H1 (cell line): ENCODE measurements around the gene CFB. TPM values are rescaled to one million over a fixed set of nuclear protein-coding genes. Genes with fewer than 3 reads are reported as not detected.

Experiments
- CTCF ChIA-PET: fragments of 300-600 bp; sonication (Branson Sonifier 250); formaldehyde crosslinking; loops from one replicate; lab custom pipeline; 2021; ENCODE audit not compliant: partially characterized antibody; lab: Charles Lee
- POLR2A ChIA-PET: fragments of 300-600 bp; sonication (Branson Sonifier 250); formaldehyde crosslinking; loops from one replicate; lab custom pipeline; 2021; ENCODE audit warnings: inconsistent platforms; ENCODE audit not compliant: partially characterized antibody; lab: Charles Lee
- DNase-seq, 2 experiments: peaks; one replicate each; pipeline versions ENCODE4 v3.0.0 to v3.0.0-alpha.2; 2010 to 2022; ENCODE audit warnings: low spot score in 2 of 2, low read depth in 1 of 2, mixed read lengths in 1 of 2
- FAIRE-seq: peaks from 2 replicates; lab custom pipeline; 2011; peaks lifted over from hg19 to GRCh38; lab: Jason Lieb, UNC
- H2AFZ ChIP-seq: 2 replicates; pipeline ENCODE4 v1.8.1; 2012; ENCODE audit warnings: low read length, inconsistent platforms
- H2AK5ac ChIP-seq: 2 replicates; pipeline ENCODE4 v1.6.1; 2013; ENCODE audit warnings: low read depth, low read length
- H2BK120ac ChIP-seq: replicated peaks from 2 replicates; pipeline ENCODE3; 2013; ENCODE audit warnings: low read depth, low read length, inconsistent platforms
- H2BK12ac ChIP-seq: 2 replicates; pipeline ENCODE4 v1.6.1; 2013; ENCODE audit warnings: low read depth, low read length
- H2BK15ac ChIP-seq: 2 replicates; pipeline ENCODE4 v1.6.1; 2013; ENCODE audit warnings: low read length
- H2BK20ac ChIP-seq: 2 replicates; pipeline ENCODE4 v1.6.1; 2013; ENCODE audit warnings: low read length
- H2BK5ac ChIP-seq: 2 replicates; pipeline ENCODE4 v1.6.1; 2013; ENCODE audit warnings: low read depth, low read length
- H3K14ac ChIP-seq: 2 replicates; pipeline ENCODE4 v1.6.1; 2013; ENCODE audit warnings: inconsistent platforms; ENCODE audit not compliant: insufficient read length
- H3K18ac ChIP-seq: 2 replicates; pipeline ENCODE4 v1.6.1; 2013; ENCODE audit warnings: low read length; ENCODE audit errors: extremely low read depth
- H3K23ac ChIP-seq: 2 replicates; pipeline ENCODE4 v1.6.1; 2013; ENCODE audit warnings: inconsistent platforms; ENCODE audit not compliant: insufficient read length
- H3K23me2 ChIP-seq: 2 replicates; pipeline ENCODE4 v1.6.1; 2013; ENCODE audit warnings: low read depth, low read length
- H3K27ac ChIP-seq: 2 replicates; pipeline ENCODE4 v1.6.1; 2011; ENCODE audit warnings: low read depth, low read length, inconsistent platforms
- H3K27me3 ChIP-seq, 4 experiments: replicated peaks in 1 of 4; 1 replicate in 1 of 4; 2 replicates in 3 of 4; pipeline versions ENCODE4 v1.6.1 to v1.8.1; 2011 to 2013; ENCODE audit warnings: low read length in 3 of 4, mild to moderate bottlenecking in 3 of 4, inconsistent platforms in 2 of 4, mixed read lengths in 2 of 4, moderate library complexity in 1 of 4; ENCODE audit not compliant: control insufficient read depth in 3 of 4, insufficient read depth in 3 of 4; ENCODE audit errors: extremely low read depth in 1 of 4
- H3K36me3 ChIP-seq, 4 experiments: 2 replicates each; pipeline versions ENCODE4 v1.6.1 to v1.8.1; 2011 to 2013; ENCODE audit warnings: mild to moderate bottlenecking in 4 of 4, low read length in 3 of 4, moderate library complexity in 2 of 4, control low read depth in 1 of 4, inconsistent platforms in 1 of 4; ENCODE audit not compliant: insufficient read depth in 4 of 4, control insufficient read depth in 2 of 4
- H3K4ac ChIP-seq: replicated peaks from 2 replicates; pipeline ENCODE3; 2013; ENCODE audit warnings: low read length, low read depth, mixed read lengths, inconsistent platforms; ENCODE audit not compliant: insufficient read length
- H3K4me1 ChIP-seq, 4 experiments: replicated peaks in 1 of 4; 1 replicate in 1 of 4; 2 replicates in 3 of 4; pipeline versions ENCODE4 v1.6.1 to v1.8.1; 2011 to 2013; ENCODE audit warnings: low read length in 3 of 4, inconsistent platforms in 2 of 4, mixed read lengths in 1 of 4; ENCODE audit not compliant: insufficient read depth in 4 of 4, control insufficient read depth in 3 of 4
- H3K4me2 ChIP-seq, 2 experiments: 2 replicates each; pipeline versions ENCODE4 v1.6.1 to v1.8.1; 2011 to 2013; ENCODE audit warnings: low read depth in 2 of 2, low read length in 2 of 2, control low read depth in 1 of 2, inconsistent platforms in 1 of 2, mild to moderate bottlenecking in 1 of 2; ENCODE audit not compliant: insufficient read depth in 1 of 2
- H3K4me3 ChIP-seq, 4 experiments: fragments of 200-600, 300-600 bp in 1 of 4; sonication (generic), shearing (Covaris generic), sonication (Bioruptor Twin) in 1 of 4; 2 replicates each; pipeline versions ENCODE4 v1.5.1 to v1.8.1; 2011 to 2016; ENCODE audit warnings: low read length in 4 of 4, low read depth in 3 of 4, control low read depth in 2 of 4, inconsistent platforms in 2 of 4, mild to moderate bottlenecking in 2 of 4, mixed read lengths in 1 of 4, moderate library complexity in 1 of 4; ENCODE audit not compliant: insufficient read depth in 2 of 4; ENCODE audit errors: extremely low read depth in 1 of 4
- H3K56ac ChIP-seq: replicated peaks from 2 replicates; pipeline ENCODE3; 2013; ENCODE audit warnings: low read depth, mild to moderate bottlenecking, mixed read lengths, low read length, inconsistent platforms; ENCODE audit not compliant: insufficient read length
- H3K79me1 ChIP-seq: 2 replicates; pipeline ENCODE4 v1.6.1; 2013; ENCODE audit warnings: low read depth, low read length, control low read depth
- H3K79me2 ChIP-seq, 2 experiments: 2 replicates each; pipeline versions ENCODE4 v1.6.1 to v1.8.1; 2012 to 2013; ENCODE audit warnings: low read length in 2 of 2, mild to moderate bottlenecking in 2 of 2, inconsistent platforms in 1 of 2; ENCODE audit not compliant: insufficient read depth in 2 of 2, control insufficient read depth in 1 of 2
- H3K9ac ChIP-seq, 4 experiments: replicated peaks in 1 of 4; 1 replicate in 1 of 4; 2 replicates in 3 of 4; pipeline versions ENCODE4 v1.6.1 to v1.8.1; 2011 to 2013; ENCODE audit warnings: low read depth in 3 of 4, low read length in 3 of 4, control low read depth in 2 of 4, mild to moderate bottlenecking in 2 of 4, moderate library complexity in 2 of 4, inconsistent platforms in 1 of 4; ENCODE audit errors: extremely low read depth in 1 of 4
- H3K9me3 ChIP-seq, 2 experiments: 2 replicates each; pipeline versions ENCODE4 v1.6.1 to v1.8.1; 2012 to 2013; ENCODE audit warnings: mild to moderate bottlenecking in 2 of 2, moderate library complexity in 2 of 2, control low read depth in 1 of 2, inconsistent platforms in 1 of 2, low read depth in 1 of 2, low read length in 1 of 2, mixed read lengths in 1 of 2; ENCODE audit not compliant: insufficient read depth in 2 of 2
- H4K20me1 ChIP-seq, 2 experiments: replicated peaks in 1 of 2; 2 replicates each; pipeline versions ENCODE3 to v1.8.1; 2011 to 2013; ENCODE audit warnings: inconsistent platforms in 2 of 2, low read length in 2 of 2, mild to moderate bottlenecking in 1 of 2; ENCODE audit not compliant: insufficient read depth in 2 of 2, control insufficient read depth in 1 of 2
- H4K5ac ChIP-seq: 2 replicates; pipeline ENCODE4 v1.6.1; 2013; ENCODE audit warnings: low read length, low read depth, mixed read lengths, inconsistent platforms; ENCODE audit not compliant: insufficient read length
- H4K8ac ChIP-seq: 2 replicates; pipeline ENCODE4 v1.8.0; 2013; ENCODE audit warnings: mild to moderate bottlenecking, moderate library complexity, low read length, inconsistent platforms; ENCODE audit not compliant: insufficient read depth; ENCODE audit errors: extremely low read depth
- H4K91ac ChIP-seq: replicated peaks from 2 replicates; pipeline ENCODE3; 2013; ENCODE audit warnings: low read length, mixed read lengths, inconsistent platforms; ENCODE audit not compliant: insufficient read length
- CBX8 ChIP-seq: fragments of 300-800, 300-1000 bp; sonication (generic); IDR thresholded peaks from 2 replicates; pipeline ENCODE4 v1.7.1; 2016; ENCODE audit warnings: low read depth, low read length, borderline replicate concordance
- CREB1 ChIP-seq: IDR thresholded peaks from 2 replicates; pipeline ENCODE4 v1.6.1; 2012; ENCODE audit warnings: inconsistent platforms
- FOSL1 ChIP-seq: IDR thresholded peaks from 2 replicates; pipeline ENCODE4 v1.6.1; 2011; ENCODE audit warnings: mild to moderate bottlenecking, low read depth, low read length, moderate library complexity; ENCODE audit not compliant: insufficient read depth
- HDAC2 ChIP-seq, 2 experiments: fragments of 300-600 bp in 1 of 2; sonication (generic) in 1 of 2; IDR thresholded peaks; 2 replicates each; pipeline ENCODE4 v1.6.1; 2011 to 2012; ENCODE audit warnings: low read depth in 2 of 2, low read length in 2 of 2, mild to moderate bottlenecking in 2 of 2, moderate library complexity in 2 of 2, borderline replicate concordance in 1 of 2, inconsistent platforms in 1 of 2
- JUND ChIP-seq: IDR thresholded peaks from 2 replicates; pipeline ENCODE4 v1.6.1; 2011; ENCODE audit warnings: mild to moderate bottlenecking, improper control_type of control experiment, low read length
- PHF8 ChIP-seq: fragments of 200-600 bp; sonication (generic); conservative IDR thresholded peaks from 2 replicates; pipeline ENCODE4 v1.7.1; 2012; ENCODE audit warnings: low read depth, mild to moderate bottlenecking, inconsistent platforms, low read length, moderate library complexity
- SP2 ChIP-seq: IDR thresholded peaks from 2 replicates; pipeline ENCODE4 v1.6.1; 2012; ENCODE audit warnings: mild to moderate bottlenecking, low read length, inconsistent platforms
- TAF1 ChIP-seq: IDR thresholded peaks from 2 replicates; pipeline ENCODE4 v1.6.1; 2011; ENCODE audit warnings: mild to moderate bottlenecking, low read depth, low read length
- TAF7 ChIP-seq: optimal IDR thresholded peaks from 2 replicates; pipeline ENCODE3; 2011; ENCODE audit warnings: low read depth, mild to moderate bottlenecking, inconsistent platforms, low read length, moderate library complexity, borderline replicate concordance
- WGBS, 2 experiments: shearing (Covaris generic) in 1 of 2; methylation state at CpG; one replicate each; pipeline versions ENCODE4 v1.1.6 to v1.1.7; 2013 to 2015; ENCODE audit warnings: low lambda C conversion rate in 2 of 2, mixed read lengths in 2 of 2, inconsistent platforms in 1 of 2, low coverage in 1 of 2, missing lambda C conversion rate in 1 of 2; ENCODE audit not compliant: insufficient replicate concordance in 2 of 2, insufficient coverage in 1 of 2, insufficient read length in 1 of 2; ENCODE audit errors: extremely low coverage in 1 of 2, missing lambda C conversion rate in 1 of 2; 5-methylcytosine and 5-hydroxymethylcytosine counted together
- long read RNA-seq, 2 experiments: library from RNA in 1 of 2; library from capped mRNA in 1 of 2; stranded (forward); transcript quantifications; one replicate each; pipeline ENCODE4 v2.0.0, GENCODE V29; 2021; ENCODE audit warnings: inconsistent platforms in 1 of 2
- polyA minus RNA-seq, 3 experiments: library from RNA; depleted of rRNA, polyadenylated mRNA; stranded (reverse); fragments of >200 nt; gene quantifications; 1 replicate in 2 of 3; 2 replicates in 1 of 3; pipeline ENCODE4 v1.2.3, GENCODE V29; 2011
- polyA plus RNA-seq, 7 experiments: library from polyadenylated mRNA; depleted of rRNA in 3 of 7; stranded (reverse) in 5 of 7; unstranded in 2 of 7; fragments of >200 nt in 5 of 7; fragments of 200-250 nt in 2 of 7; gene quantifications; 1 replicate in 5 of 7; 2 replicates in 1 of 7; 4 replicates in 1 of 7; pipeline versions ENCODE4 v1.2.1 to v1.2.3, GENCODE V29; 2011 to 2013; ENCODE audit warnings: missing spikeins in 2 of 7, mixed read lengths in 2 of 7
- total RNA-seq: library from RNA; stranded (reverse); fragmentation: NEBNext Ultra II Directional; extraction: Animal tissue kit (Norgen Biotek cat#: 25700); gene quantifications from 2 replicates; pipeline ENCODE4 v1.2.1, GENCODE V29; 2021

CFB gene
- total RNA-seq (not detected in 2 replicates), polyA plus RNA-seq (2011; rRNA removed) (0.09 and 0.20 TPM in 2 replicates), polyA minus RNA-seq (2011; rRNA and poly(A)+ RNA removed) (0.66 TPM in 1 of 2 replicates, not detected in the other)
- polyA plus RNA-seq (2011; cell fraction: cytosol; rRNA removed): 0.94 TPM
- 1.1 TPM for polyA plus RNA-seq (2011; cell fraction: nucleus; rRNA removed)
- 0.13 to 0.36 TPM (median 0.30 TPM) in 4 replicates for polyA plus RNA-seq (2012, experiment 1 of 2)
- polyA plus RNA-seq (2012, experiment 2 of 2): 0.54 TPM
- 0.14 TPM for polyA plus RNA-seq (2013, experiment 1 of 2)
- polyA plus RNA-seq (2013, experiment 2 of 2): not detected
- 1.8 TPM for polyA minus RNA-seq (2011; cell fraction: cytosol; rRNA and poly(A)+ RNA removed)
- polyA minus RNA-seq (2011; cell fraction: nucleus; rRNA and poly(A)+ RNA removed): 2.4 TPM
- long read RNA-seq, experiment 1: 0 reads
- long read RNA-seq, experiment 2: 0 reads

DNA sequence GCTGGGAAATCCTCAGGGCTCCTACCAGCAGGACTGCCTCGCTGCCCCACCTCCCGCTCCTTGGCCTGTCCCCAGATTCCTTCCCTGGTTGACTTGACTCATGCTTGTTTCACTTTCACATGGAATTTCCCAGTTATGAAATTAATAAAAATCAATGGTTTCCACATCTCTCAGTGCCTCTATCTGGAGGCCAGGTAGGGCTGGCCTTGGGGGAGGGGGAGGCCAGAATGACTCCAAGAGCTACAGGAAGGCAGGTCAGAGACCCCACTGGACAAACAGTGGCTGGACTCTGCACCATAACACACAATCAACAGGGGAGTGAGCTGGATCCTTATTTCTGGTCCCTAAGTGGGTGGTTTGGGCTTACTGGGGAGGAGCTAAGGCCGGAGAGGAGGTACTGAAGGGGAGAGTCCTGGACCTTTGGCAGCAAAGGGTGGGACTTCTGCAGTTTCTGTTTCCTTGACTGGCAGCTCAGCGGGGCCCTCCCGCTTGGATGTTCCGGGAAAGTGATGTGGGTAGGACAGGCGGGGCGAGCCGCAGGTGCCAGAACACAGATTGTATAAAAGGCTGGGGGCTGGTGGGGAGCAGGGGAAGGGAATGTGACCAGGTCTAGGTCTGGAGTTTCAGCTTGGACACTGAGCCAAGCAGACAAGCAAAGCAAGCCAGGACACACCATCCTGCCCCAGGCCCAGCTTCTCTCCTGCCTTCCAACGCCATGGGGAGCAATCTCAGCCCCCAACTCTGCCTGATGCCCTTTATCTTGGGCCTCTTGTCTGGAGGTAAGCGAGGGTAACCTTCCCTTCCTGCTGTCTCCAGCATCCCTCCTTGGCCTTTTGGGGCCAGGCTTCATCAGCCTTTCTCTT, at the start of gene CFB:
Gene CFB (plus strand): TSS at position 589 of the 863 bp plus-strand sequence. CDS start 127 bp downstream, at position 716.
- Histone ChIP-seq H3K4ac (no peak within 1 kb of the TSS), H3K4me3 (no peak within 1 kb of the TSS), H2BK5ac (no peak within 1 kb of the TSS), H2BK120ac (no peak within 1 kb of the TSS), H2BK20ac (no peak within 1 kb of the TSS), H3K4me1 (peaks cover 0 to 2% (median 0%) of the 10 kb centered on the region in 4 experiments; a peak in 1 of 7 replicates), H3K79me1 (no peaks in the 10 kb centered on the region), H4K8ac (peak within 1 kb of the TSS; percentile 64; the same call in 1 of the 2 replicates), H3K79me2 (no peaks in the 10 kb centered on the region), H3K4me2 (no peak within 1 kb of the TSS), H4K91ac (no peak within 1 kb of the TSS), H4K20me1 (no peaks in the 10 kb centered on the region), H2AK5ac (no peak within 1 kb of the TSS), H3K23ac (no peak within 1 kb of the TSS), H3K23me2 (no peaks in the 10 kb centered on the region), H3K18ac (no peak within 1 kb of the TSS), H3K27me3 (peaks cover 0 to 11% (median 2%) of the 10 kb centered on the region in 4 experiments; a peak in 3 of 7 replicates), H3K9me3 (no peaks in the 10 kb centered on the region), H3K36me3 (peaks cover 0 to under 1% (median 0%) of the 10 kb centered on the region in 4 experiments; a peak in 1 of 8 replicates), H3K56ac (no peak within 1 kb of the TSS), H3K27ac (no peak within 1 kb of the TSS), H3K14ac (no peak within 1 kb of the TSS), H2BK15ac (0 out of 2 replicates have a peak within 1 kb of the TSS, but pooled peaks have one; percentile 29), H2AFZ (no peak within 1 kb of the TSS), H2BK12ac (no peak within 1 kb of the TSS), H3K9ac (no peak within 1 kb of the TSS), H4K5ac (no peak within 1 kb of the TSS)
- no peak for FAIRE-seq
- POLR2A ChIA-PET: interaction anchor here (0.6 to 3.4 kb wide), 14 partner anchors 9 to 282 kb away, joined by 3 to 16 read pairs (median 4); partner anchors contain the start of genes DXO, NELFE and SKIC2
- CTCF ChIA-PET: interaction anchor here (0.7 to 2.0 kb wide), 6 partner anchors 10 to 102 kb away, joined by 3 to 6 read pairs (median 3); no protein-coding TSS in a partner anchor
- no peak for DNase-seq
- 79% methylated on average over 11 of the region's 11 CpGs; no CpG with 5 or more reads in 1 of the 2 experiments for WGBS, 2 experiments
- TF ChIP-seq TAF7 (no peak), CBX8 (no peak), PHF8 (no peak), HDAC2 (IDR thresholded peaks at IDR 0.05; ENCODE audit: borderline replicate concordance in 1 of 2, low read depth in 2 of 2, low read length in 2 of 2) (no peak), FOSL1 (no peak), CREB1 (no peak), SP2 (no peak), TAF1 (no peak), JUND (no peak)
